DOHH2 (cell line): ENCODE measurements around the gene PAPPA2.

Experiments used
- H3F3A ChIP-seq: fragments of 200-600 bp; sonication (generic), shearing (Covaris generic); 2 replicates; pipeline ENCODE4 v1.6.0; 2016; ENCODE audit warnings: antibody characterized with exemption, mild to moderate bottlenecking; ENCODE audit not compliant: control insufficient read depth, insufficient read depth
- H3K27ac ChIP-seq: fragments of 200-600 bp; sonication (generic); 2 replicates; pipeline ENCODE4 v1.5.1; 2014; ENCODE audit warnings: low read depth, mild to moderate bottlenecking, low read length, moderate library complexity
- H3K27me3 ChIP-seq: fragments of 200-600 bp; sonication (generic); 2 replicates; pipeline ENCODE4 v1.6.1; 2014; ENCODE audit warnings: mild to moderate bottlenecking, low read length, mixed read lengths; ENCODE audit not compliant: control insufficient read depth
- H3K36me3 ChIP-seq: fragments of 200-600 bp; sonication (generic); 2 replicates; pipeline ENCODE4 v1.6.1; 2014; ENCODE audit warnings: mild to moderate bottlenecking, low read length, moderate library complexity, mixed read lengths; ENCODE audit not compliant: control insufficient read depth
- H3K4me1 ChIP-seq: fragments of 200-600 bp; sonication (generic); 2 replicates; pipeline ENCODE4 v1.6.1; 2014; ENCODE audit warnings: mild to moderate bottlenecking, low read length, mixed read lengths; ENCODE audit not compliant: control insufficient read depth
- H3K4me2 ChIP-seq: fragments of 200-600 bp; sonication (generic); 2 replicates; pipeline ENCODE4 v1.6.0; 2014; ENCODE audit warnings: mild to moderate bottlenecking, low read length, moderate library complexity
- H3K4me3 ChIP-seq: fragments of 200-600 bp; sonication (generic); 2 replicates; pipeline ENCODE4 v1.5.1; 2014; ENCODE audit warnings: mild to moderate bottlenecking, low read length, mixed read lengths
- H3K79me2 ChIP-seq: fragments of 200-600 bp; sonication (generic); 2 replicates; pipeline ENCODE4 v1.6.1; 2014; ENCODE audit warnings: mild to moderate bottlenecking, low read length, mixed read lengths; ENCODE audit not compliant: control insufficient read depth
- H3K9me2 ChIP-seq: fragments of 200-600 bp; sonication (generic); replicated peaks from 2 replicates; pipeline ENCODE4 v1.6.1; 2014; ENCODE audit warnings: mild to moderate bottlenecking, low read length, mixed read lengths; ENCODE audit not compliant: control insufficient read depth
- H3K9me3 ChIP-seq: fragments of 200-600 bp; sonication (generic); 2 replicates; pipeline ENCODE4 v1.6.1; 2014; ENCODE audit warnings: antibody characterized with exemption, low read length, mixed read lengths; ENCODE audit not compliant: control insufficient read depth, insufficient read depth
- H4K20me1 ChIP-seq: fragments of 200-600 bp; sonication (generic); 2 replicates; pipeline ENCODE4 v1.6.0; 2014; ENCODE audit warnings: low read depth, mild to moderate bottlenecking, antibody characterized with exemption, low read length, moderate library complexity; ENCODE audit not compliant: control insufficient read depth, insufficient read depth
- CTCF ChIP-seq: fragments of 200-600 bp; sonication (generic); IDR thresholded peaks from one replicate; pipeline ENCODE4 v1.5.1; 2014; ENCODE audit warnings: antibody characterized with exemption, mild to moderate bottlenecking, low read depth, low read length; ENCODE audit not compliant: poor library complexity, severe bottlenecking
- EZH2phosphoT487 ChIP-seq: fragments of 200-600 bp; sonication (generic); IDR thresholded peaks from 2 replicates; pipeline ENCODE4 v1.6.1; 2017; ENCODE audit warnings: borderline replicate concordance, mild to moderate bottlenecking, antibody characterized with exemption, low read length, moderate library complexity, mixed read lengths

Gene PAPPA2

GRCh38 chr1:176858433-176858916 is 395.5 kb downstream of the PAPPA2 start:
- no peaks in the 10 kb centered on the region for H3K4me1 ChIP-seq
- H3K4me2 ChIP-seq, result no peak overlapping the region
- no peaks in the 10 kb centered on the region for H3K9me2 ChIP-seq
- H4K20me1 ChIP-seq, result no peaks in the 10 kb centered on the region
- no peak overlapping the region for H3K27ac ChIP-seq
- H3K9me3 ChIP-seq, result no peaks in the 10 kb centered on the region
- no peaks in the 10 kb centered on the region for H3K36me3 ChIP-seq
- H3F3A ChIP-seq, result no peaks in the 10 kb centered on the region
- H3K79me2 ChIP-seq, result no peaks in the 10 kb centered on the region
- no peaks in the 10 kb centered on the region for H3K27me3 ChIP-seq
- TF ChIP-seq EZH2phosphoT487, result no peak
- H3K4me3 ChIP-seq, result no peak overlapping the region

GRCh38 chr1:176863613-176864012 is 400.6 kb downstream of the PAPPA2 start:
- Histone ChIP-seq H3K27ac (no peak overlapping the region), H3K9me2 (no peaks in the 10 kb centered on the region), H3K27me3 (no peaks in the 10 kb centered on the region), H3F3A (no peaks in the 10 kb centered on the region), H3K79me2 (no peaks in the 10 kb centered on the region), H3K36me3 (no peaks in the 10 kb centered on the region), H3K4me1 (no peaks in the 10 kb centered on the region), H3K4me2 (no peak overlapping the region), H4K20me1 (no peaks in the 10 kb centered on the region), H3K9me3 (no peaks in the 10 kb centered on the region), H3K4me3 (no peak overlapping the region)
- TF ChIP-seq CTCF (no peak), EZH2phosphoT487 (no peak)

- Histone ChIP-seq H3F3A (no peaks in the 10 kb centered on the region), H3K27ac (no peak overlapping the region), H3K9me2 (no peaks in the 10 kb centered on the region), H3K4me2 (no peak overlapping the region), H3K4me3 (no peak overlapping the region), H3K27me3 (no peaks in the 10 kb centered on the region), H3K4me1 (no peaks in the 10 kb centered on the region), H3K79me2 (no peaks in the 10 kb centered on the region), H4K20me1 (no peaks in the 10 kb centered on the region), H3K9me3 (no peaks in the 10 kb centered on the region), H3K36me3 (no peaks in the 10 kb centered on the region)
- TF ChIP-seq EZH2phosphoT487, result no peak
- no peak for TF ChIP-seq CTCF
Measured at GRCh38 chr1:176864211-176864610, 401.2 kb downstream of the PAPPA2 start.

- no peaks in the 10 kb centered on the region for H3K9me3 ChIP-seq
- no peaks in the 10 kb centered on the region for H3K79me2 ChIP-seq
- no peaks in the 10 kb centered on the region for H3K9me2 ChIP-seq
- TF ChIP-seq EZH2phosphoT487, result no peak
- TF ChIP-seq CTCF, result no peak
- no peak overlapping the region for H3K27ac ChIP-seq
- no peak overlapping the region for H3K4me2 ChIP-seq
- H3K27me3 ChIP-seq, result no peaks in the 10 kb centered on the region
- H3K4me3 ChIP-seq, result no peak overlapping the region
- no peaks in the 10 kb centered on the region for H3F3A ChIP-seq
- no peaks in the 10 kb centered on the region for H3K36me3 ChIP-seq
- no peaks in the 10 kb centered on the region for H4K20me1 ChIP-seq
- no peaks in the 10 kb centered on the region for H3K4me1 ChIP-seq
Measured at GRCh38 chr1:176866011-176866714, 403.2 kb downstream of the PAPPA2 start.
